GM18505 (cell line): Measurements from ENCODE around the gene PTPRS.

Source experiments
- ATAC-seq: cut with Tn5 transposase; IDR thresholded peaks from one replicate; pipeline ENCODE4 v1.9.1; 2021; ENCODE audit not compliant: unreplicated experiment
- POLR2A ChIP-seq: IDR thresholded peaks from 4 replicates; pipeline ENCODE4 v1.6.1; 2011; ENCODE audit warnings: borderline replicate concordance; ENCODE audit not compliant: insufficient read depth, insufficient read length; ENCODE audit errors: extremely low read depth

PTPRS gene

DNA sequence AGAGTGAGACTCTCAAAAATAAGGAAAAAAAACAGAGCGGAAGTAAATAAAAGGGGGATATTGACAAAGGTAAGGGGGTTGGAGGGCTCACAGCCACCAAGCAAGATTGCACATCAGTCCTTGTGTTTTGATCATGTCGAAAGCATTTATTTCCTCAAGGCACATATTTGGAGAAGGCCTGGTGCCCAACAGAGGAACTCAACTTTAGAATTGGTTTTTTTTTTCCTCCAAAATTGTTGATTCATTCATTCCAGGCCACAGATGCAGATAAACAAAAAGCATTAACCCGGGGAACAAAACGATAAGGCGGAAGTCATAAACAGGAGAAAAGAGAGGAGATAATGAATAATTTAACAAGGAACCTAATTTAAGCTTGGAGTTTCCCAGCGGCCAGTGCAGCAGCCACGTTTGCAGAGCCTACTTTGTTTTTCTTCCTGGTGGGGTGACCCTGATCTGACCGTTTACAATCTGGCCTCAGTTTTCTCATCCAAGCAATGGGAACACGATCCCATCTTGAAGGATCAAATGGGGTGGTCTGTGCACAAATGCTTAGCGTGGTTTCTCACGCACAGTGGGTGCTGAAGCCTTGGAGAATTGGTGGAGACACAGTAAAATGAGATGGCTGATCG is 2.1 kb upstream of the PTPRS start:
- TF ChIP-seq POLR2A: no peak
- no peak for ATAC-seq

DNA sequence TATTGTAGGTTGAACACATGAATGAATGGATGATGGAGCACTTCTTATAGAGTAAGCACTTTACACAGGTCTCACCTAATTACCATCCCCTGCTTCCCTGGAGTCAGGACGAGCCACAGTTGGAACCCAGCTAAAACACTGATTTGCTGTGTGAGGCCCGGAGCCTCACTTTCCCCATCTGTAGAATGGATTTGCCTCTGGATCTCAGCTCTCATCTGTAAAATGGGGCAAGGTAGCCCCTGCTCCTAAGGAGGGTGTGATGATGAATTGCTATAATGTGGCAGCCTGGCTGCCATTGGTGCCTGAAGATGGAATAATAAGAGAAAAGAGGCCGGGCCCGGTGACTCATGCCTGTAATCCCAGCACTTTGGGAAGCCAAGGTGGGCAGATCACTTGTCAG is 1.4 kb upstream of the PTPRS start:
- no peak for ATAC-seq
- no peak for TF ChIP-seq POLR2A

DNA sequence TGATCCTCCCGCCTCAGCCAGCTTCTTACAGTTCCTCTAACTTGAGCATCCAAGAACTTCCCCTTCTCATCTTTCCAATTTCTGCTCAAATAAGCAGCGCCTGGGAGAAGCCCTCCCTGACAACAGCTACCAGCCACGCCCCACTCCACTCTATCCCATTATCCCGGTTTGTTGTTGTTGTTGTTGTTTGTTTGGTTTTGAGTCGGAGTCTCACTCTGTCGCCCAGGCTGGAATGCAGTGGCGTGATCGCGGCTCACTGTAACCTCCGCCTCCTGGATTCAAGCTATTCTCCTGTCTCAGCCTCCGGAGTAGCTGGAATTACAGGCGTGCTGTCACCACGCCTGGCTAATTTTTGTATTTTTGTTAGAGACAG is 822 bp upstream of the PTPRS start:
- TF ChIP-seq POLR2A: no peak
- no peak for ATAC-seq

DNA sequence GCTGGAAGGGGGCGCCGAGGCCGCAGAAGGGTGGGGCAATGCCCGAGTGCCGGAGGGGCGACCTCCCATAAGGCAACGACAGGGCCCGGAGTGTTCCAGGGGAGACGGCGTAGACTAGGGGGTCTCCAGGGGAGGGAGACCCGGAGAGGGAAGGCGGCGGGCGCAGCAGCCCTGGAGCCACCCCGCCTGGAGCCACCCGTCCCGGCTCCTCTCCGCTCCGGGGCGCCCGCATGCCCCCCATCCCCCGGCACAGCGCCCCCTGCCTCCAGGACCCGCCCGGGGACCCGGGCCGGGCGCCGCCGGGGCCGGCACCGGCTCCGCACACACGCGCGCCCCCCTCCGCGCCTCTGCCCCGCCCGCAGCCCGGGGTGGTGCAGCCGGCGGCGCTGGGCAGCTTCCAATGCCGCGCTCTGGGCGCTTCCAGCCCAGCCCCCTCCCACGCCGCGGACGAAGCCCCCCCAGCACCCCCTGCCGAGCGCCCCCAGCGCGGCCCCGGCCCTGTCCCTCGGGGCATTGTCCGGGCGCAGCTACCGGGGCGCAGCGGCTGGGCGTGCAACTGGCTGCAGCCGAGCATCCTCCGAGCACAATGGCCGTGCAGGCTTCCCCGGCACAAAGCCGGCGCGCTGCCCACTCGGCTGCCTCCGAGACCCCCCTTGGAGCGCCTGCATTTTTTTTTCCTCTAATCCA is 519 bp downstream of the PTPRS start:
- no peak for TF ChIP-seq POLR2A
- ATAC-seq: peak; percentile 28

DNA sequence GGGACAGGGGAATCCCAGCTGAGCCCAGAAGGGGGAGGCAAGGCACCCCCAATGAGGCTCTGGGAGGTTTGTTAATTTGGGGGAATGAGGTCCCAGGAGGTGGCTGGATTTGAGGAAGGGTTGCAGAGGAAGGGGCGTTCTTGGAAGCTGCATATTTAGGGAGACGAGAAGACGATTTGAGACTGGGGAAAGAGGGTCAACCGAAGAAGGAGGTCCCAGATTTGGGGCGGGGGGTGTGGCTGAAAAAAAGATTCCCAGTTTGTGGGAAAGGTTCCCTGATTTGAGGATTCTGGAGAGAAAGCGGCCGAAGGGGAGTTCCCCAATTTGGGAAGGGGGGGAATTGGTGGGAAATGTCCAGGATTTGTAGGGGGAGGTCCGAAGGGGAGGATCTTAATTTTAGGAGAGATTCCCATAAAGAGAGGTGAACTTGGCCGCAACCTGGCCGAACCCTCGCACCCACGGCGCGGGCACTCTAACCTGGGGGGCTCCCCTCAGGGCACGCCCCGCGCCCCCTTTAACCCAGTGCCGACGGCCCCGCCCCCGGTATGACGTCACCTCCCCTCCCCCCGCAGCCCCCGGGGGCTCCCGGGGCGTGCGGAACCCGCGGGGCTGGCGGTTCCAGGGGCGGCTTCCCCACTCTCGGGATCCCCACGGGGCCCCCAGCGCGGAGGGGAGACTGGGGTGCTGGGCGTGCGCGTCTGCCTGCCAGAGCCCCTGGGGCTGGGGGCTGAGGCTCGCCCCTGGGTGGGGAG is 1.2 kb downstream of the PTPRS start:
- no peak for TF ChIP-seq POLR2A
- ATAC-seq: no peak

DNA sequence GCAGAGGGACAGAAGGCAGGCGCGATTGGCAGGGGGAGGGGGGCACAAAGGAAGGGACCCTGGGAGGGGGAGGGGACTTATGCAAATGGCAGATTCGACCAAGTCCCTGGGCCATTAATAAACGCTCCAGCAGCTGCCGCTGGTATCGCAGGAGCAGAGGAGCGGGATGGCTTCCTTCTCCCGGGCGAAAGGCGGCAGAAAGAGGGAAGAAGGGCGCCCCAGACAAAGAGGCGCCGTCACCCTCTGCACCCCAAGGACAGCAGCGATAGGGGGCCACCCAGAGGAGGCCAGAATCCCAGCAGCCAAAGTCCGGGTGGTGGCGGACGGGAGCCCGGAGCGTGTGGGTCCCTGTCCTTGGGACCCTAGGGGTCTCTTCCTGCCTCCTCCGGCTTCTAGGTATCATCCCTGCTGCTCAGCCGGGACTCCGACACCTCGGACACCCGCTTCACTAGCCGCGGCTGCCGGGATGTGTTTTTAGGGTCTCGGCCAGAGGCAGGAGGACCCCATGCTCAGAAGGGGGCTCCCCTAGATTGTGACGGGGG is 1.9 kb downstream of the PTPRS start:
- ATAC-seq: no peak
- TF ChIP-seq POLR2A: no peak

DNA sequence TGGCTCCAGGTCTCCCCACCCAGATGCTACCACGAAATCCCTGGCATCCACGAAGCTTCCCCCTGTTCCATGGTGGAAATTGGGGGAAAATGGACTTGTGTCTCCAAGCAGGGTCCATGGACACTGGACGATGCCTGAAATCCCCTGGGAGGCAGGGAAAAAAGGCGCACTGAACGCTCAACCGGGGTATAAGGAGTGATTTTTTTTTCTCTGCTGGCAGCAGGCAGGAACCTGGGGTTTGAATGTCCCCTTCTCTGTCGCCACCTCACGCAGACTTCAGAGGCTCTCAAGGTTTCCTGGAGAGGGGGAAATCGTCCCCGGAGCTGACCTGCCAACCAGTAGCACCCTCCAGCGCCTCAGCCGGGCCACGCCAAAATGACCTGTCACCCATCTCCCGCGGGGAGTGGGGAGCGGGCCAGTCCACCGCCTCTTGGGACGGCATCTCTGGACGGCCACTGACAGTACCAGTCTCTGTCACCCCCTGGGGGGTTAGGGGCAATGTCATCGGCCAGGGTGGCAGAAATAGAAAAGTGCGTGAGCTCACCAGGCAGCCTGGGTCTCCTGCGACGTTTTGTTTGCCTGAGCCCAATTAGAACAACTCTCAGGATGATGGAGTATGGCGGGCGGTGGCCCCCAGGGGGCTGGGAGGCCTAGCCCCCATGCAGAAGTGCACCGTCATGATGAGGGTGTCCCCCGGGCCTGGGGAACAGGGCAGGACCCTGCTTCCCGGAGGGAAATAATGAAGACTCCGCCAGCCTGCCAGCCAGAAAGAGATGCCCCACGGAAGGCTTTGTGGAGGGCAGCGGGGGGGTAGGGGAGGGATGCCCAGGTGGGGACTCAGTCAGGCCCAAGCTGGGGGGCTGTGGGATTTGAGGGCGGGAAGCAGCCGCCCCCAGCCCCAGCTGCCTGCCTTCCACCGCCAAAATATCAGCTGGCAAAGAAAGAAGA is 2.6 kb downstream of the PTPRS start:
- TF ChIP-seq POLR2A: no peak
- ATAC-seq: no peak

DNA sequence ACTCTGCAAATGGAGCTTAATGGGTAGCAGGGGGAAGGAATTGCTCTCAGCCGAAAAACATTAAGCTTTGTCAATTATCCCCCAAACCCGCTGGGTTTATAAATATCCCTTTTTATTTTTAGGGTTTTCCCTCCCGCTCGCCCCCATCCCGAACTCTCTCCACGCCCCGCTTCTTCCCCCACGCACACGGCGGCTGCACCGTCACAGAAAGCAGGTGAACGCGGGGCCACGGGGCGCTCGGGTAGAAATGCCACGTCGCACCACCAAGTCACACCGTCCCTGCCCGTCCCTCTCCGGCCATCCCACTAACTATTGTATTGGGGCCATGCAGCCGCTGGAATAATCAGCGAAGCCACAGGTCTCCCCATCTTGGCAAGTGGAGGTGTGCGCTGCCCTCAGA is 3.5 kb downstream of the PTPRS start:
- TF ChIP-seq POLR2A: no peak
- no peak for ATAC-seq

DNA sequence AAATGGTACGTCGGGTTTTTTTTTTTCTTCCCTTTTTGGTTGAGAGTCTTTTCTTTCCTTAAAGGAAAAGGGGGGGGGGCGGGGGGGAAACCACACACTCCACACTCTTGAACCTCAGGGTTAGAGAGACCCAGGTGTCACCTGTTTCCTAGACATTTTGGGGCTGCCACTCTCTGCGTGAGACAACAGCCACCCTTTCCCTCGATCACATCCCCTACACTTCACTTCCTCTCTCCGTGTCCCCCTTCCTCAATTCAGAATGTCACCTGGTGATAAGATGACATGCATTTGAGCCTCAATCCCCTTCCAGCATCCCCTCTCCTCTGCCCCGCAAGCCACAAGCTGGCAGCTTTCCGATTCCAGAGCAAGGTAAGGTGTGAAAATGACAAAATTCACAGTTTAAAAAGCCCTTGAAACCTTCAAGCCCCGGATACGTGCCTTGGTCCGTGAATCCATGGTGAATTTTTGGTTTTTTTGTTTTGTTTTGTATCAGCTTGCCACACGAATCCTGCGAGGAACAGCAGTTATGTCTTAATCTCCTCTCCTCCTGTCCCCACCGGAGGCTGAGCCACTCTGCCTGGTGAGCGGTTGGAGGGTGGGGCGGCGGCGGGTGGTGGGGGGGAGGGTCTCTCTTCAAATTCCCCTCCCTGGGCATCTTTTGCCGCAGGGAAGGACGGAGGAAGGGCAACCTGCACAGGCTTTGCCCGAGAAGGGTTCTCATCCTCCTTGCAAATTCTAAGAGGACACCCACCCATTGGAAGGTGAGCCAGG is 4.2 kb downstream of the PTPRS start:
- TF ChIP-seq POLR2A: no peak
- ATAC-seq: no peak

DNA sequence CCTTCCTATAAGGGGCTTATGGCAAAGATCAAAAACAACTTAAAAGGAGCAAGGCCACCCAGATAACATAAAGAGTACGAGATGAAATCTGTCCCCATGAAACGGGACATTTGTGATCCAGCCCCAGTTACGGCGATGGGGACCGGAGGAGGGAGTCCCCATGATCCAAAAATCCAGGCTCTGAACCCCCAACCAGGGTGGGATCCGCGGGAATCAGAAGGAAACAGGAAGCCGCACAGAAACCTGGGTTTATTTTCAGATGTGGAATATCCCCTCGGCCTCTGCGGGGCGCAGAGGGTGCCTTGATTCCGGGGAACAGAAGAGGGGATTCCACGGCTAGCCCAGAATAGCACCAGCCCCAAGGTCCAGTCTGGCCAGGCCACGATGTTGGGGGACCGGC is 5.0 kb downstream of the PTPRS start:
- TF ChIP-seq POLR2A: no peak
- ATAC-seq: no peak

DNA sequence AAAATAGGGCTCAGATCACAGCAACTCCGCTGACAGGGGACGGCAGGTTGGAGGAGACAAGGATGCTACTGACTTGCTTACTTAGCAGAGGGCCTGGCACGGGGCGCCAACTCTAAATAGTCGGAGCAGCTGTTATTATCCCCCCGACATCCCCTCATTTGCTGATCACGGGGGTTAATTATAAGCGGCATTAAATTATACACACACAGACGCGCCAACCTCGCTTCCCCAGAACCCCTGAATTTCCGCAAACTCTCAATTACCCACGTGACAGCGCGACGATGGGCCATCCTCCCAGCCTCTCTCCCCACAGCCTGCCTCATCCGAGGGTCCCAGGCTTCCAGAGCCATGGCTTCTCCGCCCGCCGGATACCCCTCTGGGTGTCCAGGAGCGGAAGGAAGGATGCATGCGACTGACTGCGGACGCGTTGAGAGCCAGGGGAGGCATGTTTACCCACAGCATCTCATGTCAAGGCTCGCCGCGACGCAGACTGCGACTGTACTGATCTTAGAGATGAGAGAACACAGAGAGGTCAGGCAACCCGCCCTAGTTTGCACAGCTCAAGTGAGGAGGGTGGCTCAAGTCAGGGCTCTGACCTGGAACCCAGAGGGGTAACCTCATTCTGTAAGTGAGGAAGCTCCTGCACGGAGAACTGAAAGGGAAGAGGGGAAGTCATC is 5.7 kb downstream of the PTPRS start:
- no peak for TF ChIP-seq POLR2A
- ATAC-seq: no peak

DNA sequence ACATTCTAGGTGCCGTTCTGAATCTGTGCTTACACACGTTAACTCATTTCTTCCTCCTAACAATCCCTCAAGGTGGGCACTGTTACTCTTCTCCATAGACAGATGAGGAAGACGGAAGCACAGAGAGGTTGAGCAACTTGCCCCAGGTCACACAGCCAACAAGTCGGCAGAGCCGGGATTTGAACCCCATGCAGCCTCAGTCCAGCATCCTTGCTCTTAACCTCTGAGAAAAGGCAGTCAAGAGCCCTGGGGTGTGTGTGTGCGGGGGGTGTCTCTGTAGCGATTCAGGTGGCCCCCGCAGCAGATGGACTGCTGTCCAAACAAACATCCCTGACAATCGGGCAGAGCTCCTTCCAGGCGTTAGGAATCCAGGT is 6.3 kb downstream of the PTPRS start:
- no peak for TF ChIP-seq POLR2A
- no peak for ATAC-seq
